CD4-positive, alpha-beta T cell treated with Interleukin-1 beta for 1 hour (primary cell): ENCODE measurements around the gene PRPF18.

Experiments
- DNase-seq, 2 donors: peaks; one replicate each; pipeline ENCODE4 v3.0.0-alpha.2; 2020 to 2022

The PRPF18 gene

GRCh38 chr10:13671904-13672303, 85.1 kb downstream of the PRPF18 start:
- no peak for DNase-seq

- no peak for DNase-seq
These were observed 85.8 kb downstream of the PRPF18 start for GRCh38 chr10:13672548-13672947.

GRCh38 chr10:13673156-13673555, 86.4 kb downstream of the PRPF18 start:
- DNase-seq: no peak

- no peak for DNase-seq
These were observed 88.2 kb downstream of the PRPF18 start for GRCh38 chr10:13674645-13675588.

DNA sequence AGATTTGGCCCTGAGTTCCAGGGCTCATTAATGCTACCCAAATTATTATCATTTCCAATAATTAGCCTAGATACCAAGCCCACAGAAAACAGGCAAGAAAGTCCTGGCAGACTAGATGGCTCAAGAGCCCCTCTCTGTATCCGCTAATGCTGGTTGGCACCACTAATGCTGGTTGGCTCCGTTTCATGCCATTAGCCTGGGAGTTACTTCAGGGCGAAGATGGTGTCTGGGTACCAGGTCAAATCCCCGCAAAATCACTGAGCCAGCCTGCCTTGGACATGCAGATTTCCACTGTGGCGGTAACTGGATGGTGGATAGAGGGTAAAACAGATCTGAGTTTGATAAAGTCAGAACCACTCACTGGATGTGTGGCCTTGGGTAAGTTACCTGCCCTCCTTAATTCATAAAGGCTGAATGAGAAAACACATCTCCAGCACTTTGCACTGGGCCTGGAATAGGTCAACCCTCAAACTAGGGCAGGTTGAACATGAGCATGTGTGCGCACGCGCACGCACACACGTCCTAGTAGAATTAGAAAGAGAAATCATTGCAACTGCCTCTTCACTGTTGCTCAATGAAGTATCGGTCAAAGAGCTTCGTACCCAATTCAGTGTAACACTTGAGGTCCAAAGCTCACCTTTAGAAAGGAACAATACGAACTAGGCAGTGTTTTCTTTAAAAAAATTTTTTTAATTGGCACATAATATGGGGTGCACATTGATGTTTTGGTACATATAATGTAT, 91.5 kb downstream of the PRPF18 start:
- no peak for DNase-seq
